ENCODE results near the gene PRPF18.

- no peak for TF ChIP-seq CTCF (conservative IDR thresholded peaks at IDR 0.05; ENCODE audit: low read depth, low read length)
- TF ChIP-seq EZH2 (IDR thresholded peaks at IDR 0.05; ENCODE audit: low read length, unreplicated experiment) = no peak
These were observed 36.0 kb upstream of the PRPF18 start for GRCh38 chr10:13550802-13551201.

All from PC-3 (cell line).